ENCODE results near the gene LTA.

LTA gene

DNA sequence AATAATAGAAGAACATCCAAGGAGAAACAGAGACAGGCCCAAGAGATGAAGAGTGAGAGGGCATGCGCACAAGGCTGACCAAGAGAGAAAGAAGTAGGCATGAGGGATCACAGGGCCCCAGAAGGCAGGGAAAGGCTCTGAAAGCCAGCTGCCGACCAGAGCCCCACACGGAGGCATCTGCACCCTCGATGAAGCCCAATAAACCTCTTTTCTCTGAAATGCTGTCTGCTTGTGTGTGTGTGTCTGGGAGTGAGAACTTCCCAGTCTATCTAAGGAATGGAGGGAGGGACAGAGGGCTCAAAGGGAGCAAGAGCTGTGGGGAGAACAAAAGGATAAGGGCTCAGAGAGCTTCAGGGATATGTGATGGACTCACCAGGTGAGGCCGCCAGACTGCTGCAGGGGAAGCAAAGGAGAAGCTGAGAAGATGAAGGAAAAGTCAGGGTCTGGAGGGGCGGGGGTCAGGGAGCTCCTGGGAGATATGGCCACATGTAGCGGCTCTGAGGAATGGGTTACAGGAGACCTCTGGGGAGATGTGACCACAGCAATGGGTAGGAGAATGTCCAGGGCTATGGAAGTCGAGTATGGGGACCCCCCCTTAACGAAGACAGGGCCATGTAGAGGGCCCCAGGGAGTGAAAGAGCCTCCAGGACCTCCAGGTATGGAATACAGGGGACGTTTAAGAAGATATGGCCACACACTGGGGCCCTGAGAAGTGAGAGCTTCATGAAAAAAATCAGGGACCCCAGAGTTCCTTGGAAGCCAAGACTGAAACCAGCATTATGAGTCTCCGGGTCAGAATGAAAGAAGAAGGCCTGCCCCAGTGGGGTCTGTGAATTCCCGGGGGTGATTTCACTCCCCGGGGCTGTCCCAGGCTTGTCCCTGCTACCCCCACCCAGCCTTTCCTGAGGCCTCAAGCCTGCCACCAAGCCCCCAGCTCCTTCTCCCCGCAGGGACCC is 2.3 kb downstream of the LTA start:
- no peak for DNase-seq

DNA sequence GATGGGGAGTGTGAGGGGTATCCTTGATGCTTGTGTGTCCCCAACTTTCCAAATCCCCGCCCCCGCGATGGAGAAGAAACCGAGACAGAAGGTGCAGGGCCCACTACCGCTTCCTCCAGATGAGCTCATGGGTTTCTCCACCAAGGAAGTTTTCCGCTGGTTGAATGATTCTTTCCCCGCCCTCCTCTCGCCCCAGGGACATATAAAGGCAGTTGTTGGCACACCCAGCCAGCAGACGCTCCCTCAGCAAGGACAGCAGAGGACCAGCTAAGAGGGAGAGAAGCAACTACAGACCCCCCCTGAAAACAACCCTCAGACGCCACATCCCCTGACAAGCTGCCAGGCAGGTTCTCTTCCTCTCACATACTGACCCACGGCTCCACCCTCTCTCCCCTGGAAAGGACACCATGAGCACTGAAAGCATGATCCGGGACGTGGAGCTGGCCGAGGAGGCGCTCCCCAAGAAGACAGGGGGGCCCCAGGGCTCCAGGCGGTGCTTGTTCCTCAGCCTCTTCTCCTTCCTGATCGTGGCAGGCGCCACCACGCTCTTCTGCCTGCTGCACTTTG is 3.3 kb downstream of the LTA start, which contains the start of gene TNF:
Gene TNF, plus strand, starts transcription at position 231 of the 567 bp plus-strand sequence. Its CDS starts 177 bp downstream, at position 408.
- no peak for DNase-seq

DNA sequence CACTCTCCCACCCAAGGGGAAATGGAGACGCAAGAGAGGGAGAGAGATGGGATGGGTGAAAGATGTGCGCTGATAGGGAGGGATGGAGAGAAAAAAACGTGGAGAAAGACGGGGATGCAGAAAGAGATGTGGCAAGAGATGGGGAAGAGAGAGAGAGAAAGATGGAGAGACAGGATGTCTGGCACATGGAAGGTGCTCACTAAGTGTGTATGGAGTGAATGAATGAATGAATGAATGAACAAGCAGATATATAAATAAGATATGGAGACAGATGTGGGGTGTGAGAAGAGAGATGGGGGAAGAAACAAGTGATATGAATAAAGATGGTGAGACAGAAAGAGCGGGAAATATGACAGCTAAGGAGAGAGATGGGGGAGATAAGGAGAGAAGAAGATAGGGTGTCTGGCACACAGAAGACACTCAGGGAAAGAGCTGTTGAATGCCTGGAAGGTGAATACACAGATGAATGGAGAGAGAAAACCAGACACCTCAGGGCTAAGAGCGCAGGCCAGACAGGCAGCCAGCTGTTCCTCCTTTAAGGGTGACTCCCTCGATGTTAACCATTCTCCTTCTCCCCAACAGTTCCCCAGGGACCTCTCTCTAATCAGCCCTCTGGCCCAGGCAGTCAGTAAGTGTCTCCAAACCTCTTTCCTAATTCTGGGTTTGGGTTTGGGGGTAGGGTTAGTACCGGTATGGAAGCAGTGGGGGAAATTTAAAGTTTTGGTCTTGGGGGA is 4.0 kb downstream of the LTA start:
- DNase-seq, result no peak

DNA sequence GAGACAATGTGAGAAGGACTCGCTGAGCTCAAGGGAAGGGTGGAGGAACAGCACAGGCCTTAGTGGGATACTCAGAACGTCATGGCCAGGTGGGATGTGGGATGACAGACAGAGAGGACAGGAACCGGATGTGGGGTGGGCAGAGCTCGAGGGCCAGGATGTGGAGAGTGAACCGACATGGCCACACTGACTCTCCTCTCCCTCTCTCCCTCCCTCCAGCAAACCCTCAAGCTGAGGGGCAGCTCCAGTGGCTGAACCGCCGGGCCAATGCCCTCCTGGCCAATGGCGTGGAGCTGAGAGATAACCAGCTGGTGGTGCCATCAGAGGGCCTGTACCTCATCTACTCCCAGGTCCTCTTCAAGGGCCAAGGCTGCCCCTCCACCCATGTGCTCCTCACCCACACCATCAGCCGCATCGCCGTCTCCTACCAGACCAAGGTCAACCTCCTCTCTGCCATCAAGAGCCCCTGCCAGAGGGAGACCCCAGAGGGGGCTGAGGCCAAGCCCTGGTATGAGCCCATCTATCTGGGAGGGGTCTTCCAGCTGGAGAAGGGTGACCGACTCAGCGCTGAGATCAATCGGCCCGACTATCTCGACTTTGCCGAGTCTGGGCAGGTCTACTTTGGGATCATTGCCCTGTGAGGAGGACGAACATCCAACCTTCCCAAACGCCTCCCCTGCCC is 4.9 kb downstream of the LTA start:
- DNase-seq, result no peak

DNA sequence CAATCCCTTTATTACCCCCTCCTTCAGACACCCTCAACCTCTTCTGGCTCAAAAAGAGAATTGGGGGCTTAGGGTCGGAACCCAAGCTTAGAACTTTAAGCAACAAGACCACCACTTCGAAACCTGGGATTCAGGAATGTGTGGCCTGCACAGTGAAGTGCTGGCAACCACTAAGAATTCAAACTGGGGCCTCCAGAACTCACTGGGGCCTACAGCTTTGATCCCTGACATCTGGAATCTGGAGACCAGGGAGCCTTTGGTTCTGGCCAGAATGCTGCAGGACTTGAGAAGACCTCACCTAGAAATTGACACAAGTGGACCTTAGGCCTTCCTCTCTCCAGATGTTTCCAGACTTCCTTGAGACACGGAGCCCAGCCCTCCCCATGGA is 5.5 kb downstream of the LTA start:
- no peak for DNase-seq

DNA sequence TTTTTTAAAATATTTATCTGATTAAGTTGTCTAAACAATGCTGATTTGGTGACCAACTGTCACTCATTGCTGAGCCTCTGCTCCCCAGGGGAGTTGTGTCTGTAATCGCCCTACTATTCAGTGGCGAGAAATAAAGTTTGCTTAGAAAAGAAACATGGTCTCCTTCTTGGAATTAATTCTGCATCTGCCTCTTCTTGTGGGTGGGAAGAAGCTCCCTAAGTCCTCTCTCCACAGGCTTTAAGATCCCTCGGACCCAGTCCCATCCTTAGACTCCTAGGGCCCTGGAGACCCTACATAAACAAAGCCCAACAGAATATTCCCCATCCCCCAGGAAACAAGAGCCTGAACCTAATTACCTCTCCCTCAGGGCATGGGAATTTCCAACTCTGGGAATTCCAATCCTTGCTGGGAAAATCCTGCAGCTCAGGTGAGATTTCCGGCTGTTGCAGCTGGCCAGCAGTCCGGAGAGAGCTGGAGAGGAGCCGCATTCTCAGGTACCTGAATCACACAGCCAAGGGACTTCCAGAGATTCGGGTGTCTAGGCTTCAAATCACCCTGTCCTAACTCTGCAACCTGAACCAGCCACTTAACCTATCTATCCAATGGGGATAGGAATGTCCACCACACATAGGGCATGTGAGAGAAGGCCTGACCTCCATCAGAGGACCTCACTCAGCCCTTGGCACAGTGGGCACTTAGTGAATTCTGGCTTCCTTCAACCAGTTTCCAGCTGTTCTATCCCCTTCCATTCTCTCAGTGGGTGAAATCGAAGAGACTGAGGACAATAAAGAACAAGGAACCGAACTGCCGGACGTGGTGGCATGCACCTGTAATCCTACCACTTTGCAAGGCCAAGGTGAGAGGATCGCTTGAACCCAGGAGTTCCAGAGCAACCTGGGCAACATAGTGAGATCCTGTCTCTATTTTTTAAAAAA is 6.4 kb downstream of the LTA start:
- DNase-seq, result no peak

DNA sequence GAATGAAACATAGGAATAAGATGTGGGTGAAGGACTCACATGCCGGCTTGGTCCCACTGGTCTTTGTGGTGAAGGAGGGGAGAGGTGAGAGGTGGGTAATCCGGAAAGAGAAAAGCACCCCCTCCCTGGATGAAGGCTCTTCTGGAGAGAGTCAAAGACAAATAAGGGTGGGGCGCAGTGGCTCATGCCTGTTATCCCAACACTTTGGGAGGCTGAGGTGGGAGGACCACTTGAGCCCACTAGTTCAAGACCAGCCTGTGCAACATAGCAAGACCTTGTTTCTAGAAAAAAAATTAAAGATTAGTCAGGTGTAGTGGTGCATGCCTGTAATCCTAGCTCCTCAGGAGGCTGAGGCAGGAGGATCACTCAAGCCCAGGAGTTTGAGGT is 7.0 kb downstream of the LTA start:
- DNase-seq, result no peak

DNA sequence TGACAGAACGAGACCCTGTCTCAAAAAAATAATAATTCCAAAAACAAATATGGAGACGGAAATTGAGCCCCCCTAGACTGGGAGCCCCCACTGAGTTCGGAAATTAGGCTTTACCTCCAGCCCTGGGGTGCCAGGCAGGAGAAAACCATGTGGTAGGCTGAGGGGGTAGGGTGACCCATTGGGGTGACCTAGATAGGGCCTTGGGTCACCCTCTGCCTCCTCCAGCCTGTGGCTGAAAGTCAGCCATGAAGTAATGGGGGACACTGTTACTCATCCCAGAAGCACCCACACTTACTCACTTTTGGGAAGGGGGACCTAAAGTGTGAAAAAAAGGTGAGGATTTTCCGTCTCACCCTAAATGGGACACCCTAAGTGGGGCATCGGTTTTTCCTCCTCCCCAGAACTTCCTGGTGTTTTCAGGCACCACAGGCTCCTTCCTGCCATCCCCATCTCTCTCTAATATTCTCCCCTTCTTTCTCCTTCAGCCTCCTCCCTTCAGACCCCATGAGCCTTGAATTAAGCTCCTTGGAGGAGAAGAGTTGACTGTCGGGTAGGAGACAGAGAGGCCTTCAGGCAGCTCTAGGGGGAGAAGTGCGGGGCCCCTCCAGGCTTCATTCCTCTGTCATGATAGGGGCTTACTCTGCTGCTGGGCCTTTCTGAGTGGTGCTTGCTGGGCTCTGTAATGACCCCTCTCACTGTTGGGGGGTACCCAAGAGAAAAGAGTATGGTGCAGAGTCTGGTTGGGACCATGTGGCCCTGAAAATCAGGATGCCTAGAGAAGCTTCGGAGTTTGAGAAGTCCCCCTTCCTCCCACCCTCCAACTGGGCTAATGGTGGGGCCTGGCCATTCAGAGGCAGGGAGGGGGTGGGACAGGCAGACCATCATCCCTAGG is 7.7 kb downstream of the LTA start:
- DNase-seq, result no peak

DNA sequence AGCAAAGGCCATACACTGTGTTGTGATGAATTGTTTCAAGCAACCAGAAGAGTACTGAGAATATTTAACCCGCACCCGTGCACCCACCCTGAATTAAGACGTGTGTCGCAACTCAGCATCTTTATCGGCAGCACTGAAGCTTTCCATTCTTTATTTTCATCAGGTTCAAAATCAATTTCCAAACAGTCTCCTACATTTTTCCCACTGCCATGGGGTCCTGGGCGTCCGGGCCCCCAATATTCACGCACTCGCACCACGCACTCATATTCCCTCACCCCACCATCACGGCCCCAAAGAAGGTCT is 8.3 kb downstream of the LTA start:
- no peak for DNase-seq

DNA sequence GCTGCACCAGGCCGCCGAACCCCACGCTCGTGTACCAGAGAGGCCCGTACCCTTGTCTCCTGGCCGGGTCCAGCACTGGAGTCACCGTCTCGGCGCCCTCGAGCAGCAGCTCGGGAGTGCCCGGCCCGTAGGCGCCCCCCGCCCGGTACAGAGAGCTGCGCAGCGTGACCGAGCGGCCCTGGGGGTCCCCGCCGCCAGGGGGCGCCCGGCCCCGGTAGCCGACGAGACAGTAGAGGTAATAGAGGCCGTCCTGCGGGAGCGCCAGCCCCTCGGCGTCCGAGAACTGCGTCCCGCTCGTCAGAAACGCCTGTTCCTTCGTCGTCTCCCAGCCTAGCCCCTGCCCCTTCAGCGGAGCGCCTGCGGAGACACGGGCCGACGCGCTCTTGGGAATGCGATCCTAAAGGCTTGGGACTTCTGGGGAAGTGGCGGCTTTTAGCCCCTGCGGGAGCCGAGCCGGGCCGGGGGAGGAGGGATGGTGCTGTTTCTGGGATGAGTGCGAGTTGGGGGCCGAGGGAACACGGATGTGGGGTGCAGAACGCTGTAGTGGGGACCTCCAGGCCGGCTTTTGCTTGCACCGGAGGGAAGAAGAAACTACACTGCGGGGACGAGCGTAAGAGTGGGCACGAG is 8.8 kb downstream of the LTA start:
- DNase-seq, result peak; percentile 71

DNA sequence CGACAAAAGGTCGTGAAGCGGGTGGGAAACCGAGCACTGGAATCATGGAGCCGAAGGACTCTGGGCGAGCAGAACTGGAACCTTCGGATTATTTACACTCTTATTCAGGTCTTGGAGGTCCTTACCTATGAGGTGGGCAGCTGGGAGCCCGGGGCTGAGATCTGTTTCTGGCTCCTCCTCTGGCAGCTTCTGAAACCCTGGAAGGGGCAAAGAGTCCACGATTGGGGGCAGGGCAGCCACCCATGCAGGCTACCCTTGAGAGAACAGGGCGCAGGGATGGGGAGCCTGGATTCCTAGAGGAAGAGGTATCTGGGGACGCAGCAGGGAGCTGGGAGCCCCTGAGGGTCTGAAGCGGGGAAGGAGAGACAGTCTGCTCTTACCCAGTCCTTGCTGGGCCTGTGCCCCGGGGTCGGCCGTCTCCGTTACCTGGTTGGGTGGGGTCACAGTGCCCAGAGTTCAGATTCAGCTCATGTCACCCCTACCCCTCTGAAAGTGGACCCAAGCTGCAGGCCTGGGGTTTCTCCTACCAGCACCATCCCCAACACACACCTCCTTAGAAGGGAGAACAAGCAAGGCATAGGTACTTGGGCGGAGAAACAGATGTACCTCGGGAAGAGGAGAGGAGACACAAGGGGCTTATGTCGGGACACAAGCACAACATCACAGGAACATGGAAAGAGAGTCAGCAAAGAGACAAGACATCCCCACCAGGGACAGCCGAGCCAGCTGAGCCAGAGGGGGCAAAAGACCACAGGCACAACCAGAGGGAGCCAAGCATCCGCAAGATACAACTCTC is 9.5 kb downstream of the LTA start:
- DNase-seq, result no peak

DNA sequence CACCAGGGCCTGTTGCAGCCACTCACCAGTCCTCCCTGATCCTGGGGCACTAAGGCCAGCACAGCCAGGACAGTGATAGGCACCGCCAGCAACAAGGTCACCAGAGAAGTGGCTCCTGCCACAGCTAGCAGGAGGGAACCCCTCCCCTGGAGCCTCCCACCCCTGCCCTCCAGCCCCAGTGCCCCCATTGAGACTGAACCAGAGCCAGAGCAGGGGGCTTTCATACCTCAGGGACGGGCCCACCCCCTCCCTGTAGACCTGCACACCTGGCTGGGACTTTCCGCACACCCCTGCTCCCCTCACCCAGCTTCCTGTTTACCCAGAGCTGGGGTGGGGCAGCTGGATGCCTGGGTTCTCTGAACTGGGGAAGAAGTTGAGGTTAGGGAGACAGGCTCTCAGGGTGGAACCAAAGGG is 10.1 kb downstream of the LTA start, which contains the start of gene LTB:
Gene LTB, minus strand, starts transcription at position 195 of the 414 bp plus-strand sequence. Its CDS starts 7 bp downstream, at position 188.
- DNase-seq, result no peak

DNA sequence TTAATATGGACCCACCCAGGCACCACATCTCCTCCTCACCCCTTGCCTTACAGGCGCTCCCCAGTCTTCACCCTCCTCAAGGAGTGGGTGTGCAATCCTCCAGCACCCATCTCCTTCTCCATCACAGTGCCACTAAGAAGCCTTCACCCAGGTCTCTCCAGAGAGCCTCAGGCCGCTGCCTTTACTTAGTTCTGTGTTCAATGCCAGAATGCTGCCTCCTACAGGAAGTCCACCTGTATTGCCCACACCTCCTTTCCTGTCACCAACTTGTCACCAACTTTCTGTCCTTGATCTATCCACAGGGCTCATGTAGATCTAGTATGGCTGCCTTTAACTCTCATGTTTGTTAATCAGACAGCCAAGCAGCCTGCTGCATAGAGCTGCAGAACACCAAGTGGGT is 13.4 kb downstream of the LTA start:
- DNase-seq, result no peak

DNA sequence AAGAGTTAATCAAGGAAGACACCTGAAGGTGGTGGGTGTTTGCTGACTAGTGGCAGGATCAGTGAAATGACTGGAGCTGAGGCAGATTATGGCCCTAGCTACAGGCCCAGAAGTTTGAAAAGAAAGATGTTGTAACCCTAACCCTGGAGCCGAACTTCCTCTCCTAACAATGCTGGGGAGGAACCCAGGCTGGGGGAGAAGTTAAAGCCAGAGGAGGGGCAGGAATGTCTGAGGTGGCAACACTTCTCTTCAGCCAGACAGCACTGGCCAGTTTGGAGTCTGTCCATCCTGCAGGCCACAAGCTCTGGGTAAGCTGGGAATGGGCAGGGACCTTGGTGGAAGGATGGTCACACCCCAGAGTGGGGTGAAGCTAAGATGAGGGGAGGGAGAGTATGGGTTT is 13.9 kb downstream of the LTA start, which contains the start of gene LST1:
Gene LST1, plus strand, starts transcription at position 270 of the 400 bp plus-strand sequence. CDS start 1,023 bp downstream, outside the sequence.
- no peak for DNase-seq

DNA sequence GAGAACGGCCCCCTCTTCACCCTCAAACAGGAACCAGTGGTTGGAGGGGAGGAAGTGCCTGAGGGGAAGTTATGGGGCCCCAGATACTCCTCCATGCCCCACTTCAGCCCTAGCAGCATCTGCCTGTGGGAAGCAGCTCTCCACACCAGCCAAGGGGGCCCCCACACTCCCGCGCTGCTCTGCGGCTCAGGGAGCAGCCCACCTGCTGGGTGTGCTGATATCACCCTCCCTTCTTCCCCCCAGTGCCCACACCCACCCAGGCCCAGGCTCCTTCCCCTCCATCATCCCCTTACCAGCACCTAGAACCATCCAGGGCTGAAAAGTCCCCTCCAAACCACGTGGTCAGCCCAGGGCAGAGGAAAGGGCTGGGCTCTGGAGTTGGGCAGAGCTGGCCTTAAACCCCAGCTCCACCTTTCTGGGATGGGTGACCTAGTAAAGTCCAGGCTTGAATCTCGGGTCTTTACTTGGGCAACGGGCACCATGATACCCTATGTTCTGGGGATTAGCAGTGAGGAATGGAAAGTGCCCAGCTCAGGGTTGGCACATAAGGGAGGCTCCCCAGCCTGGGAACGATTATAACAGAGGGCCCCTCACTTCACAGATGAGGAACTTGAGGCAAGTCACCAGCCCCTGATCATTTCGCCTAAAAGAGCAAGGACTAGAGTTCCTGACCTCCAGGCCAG is 14.7 kb downstream of the LTA start:
- DNase-seq, result no peak

DNA sequence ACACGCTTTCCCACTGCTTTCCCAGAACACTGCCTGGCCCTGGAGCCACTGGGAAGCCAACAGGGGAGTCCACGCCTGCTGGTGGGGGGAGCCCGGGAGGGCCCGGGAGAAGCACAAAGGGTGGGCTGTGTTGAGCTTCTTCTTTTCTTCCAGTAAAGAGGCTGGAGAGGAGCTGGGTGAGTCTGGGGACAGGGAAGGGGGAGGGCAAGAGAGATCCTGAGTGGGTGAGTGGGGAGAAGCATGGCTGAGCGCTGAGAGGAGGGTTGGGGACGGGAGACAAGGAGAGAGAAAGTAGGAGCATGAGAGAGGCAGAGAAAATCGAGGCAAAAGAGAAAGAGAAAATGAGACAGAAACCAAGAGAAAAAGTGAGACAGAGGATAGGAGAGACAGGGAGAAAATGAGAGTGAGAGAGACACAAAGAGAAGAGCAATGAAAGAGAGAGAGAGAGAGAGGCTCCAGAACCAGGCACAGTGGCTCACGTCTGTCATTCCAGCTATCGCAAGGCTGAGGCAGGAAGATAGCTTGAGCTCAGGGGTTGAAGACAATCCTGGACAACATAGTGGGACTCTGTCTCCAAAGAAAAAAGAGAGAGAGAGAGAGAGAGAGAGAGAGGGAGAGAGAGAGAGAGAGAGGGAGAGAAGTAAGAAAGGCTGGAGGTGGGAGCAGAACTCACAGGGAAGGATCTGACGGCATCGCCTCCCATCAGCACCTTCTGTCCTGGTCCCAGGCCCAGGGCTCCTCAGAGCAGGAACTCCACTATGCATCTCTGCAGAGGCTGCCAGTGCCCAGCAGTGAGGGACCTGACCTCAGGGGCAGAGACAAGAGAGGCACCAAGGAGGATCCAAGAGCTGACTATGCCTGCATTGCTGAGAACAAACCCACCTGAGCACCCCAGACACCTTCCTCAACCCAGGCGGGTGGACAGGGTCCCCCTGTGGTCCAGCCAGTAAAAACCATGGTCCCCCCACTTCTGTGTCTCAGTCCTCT is 16.0 kb downstream of the LTA start:
- no peak for DNase-seq

DNA sequence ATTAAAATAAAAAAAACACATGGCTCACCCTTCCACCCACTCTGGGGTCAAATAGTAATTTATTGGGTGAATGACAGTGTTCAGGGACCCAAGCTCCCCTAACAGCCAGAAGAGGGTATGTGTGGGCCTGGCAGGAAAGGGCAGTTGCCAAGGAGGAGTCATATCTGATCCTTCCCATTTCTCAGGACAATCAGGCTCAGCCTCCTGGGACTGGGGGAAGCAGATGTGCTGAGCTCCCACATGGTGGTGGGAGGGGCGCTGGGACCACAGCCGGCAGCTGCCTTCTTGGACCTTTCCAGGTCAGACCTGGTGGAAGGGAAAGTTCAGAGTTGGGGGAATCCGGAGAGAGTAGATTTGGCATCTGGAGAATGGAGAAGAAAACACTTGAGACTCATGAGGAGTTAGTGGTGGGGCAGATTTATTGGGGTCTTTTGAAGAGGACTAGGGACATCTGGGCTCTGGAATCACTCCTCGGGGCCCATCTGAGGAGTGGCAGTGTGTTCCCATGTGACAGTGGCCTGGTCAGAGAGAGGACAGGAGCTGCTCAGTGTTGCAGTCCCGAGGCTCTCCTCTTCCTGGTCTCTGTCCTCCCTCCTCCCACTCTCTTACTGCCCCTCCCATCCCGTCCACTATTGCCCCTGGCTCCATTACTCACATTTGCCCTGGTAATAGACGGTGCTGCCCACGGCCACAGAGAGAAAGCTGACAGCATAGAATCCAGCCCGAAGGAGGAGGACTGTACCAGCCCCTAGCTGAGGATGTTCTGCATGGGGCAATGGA is 17.0 kb downstream of the LTA start:
- DNase-seq, result no peak

All from NCI-H345 (cell line).